Activated naive CD4-positive, alpha-beta T cell treated with anti-CD3 and anti-CD28 coated beads, Interleukin-2, amount 50 U/mL, for 16 hours (primary cell): ENCODE results near the gene BLOC1S5.
"Not testable (repeated sequence)": the region's sequence is repeated elsewhere in the genome, so short reads cannot be mapped to it uniquely, and the experiment has no call there.

Source experiments
- DNase-seq: peaks from one replicate; pipeline ENCODE4 v3.0.0-alpha.2; 2020

The BLOC1S5 gene

GRCh38 chr6:7992002-7992815 is 72.0 kb downstream of the BLOC1S5 start:
- no peak for DNase-seq

GRCh38 chr6:7991536-7991935 is 72.7 kb downstream of the BLOC1S5 start:
- DNase-seq = no peak

GRCh38 chr6:7986219-7986618 is 78.0 kb downstream of the BLOC1S5 start:
- no peak for DNase-seq

GRCh38 chr6:7983967-7984366 is 80.2 kb downstream of the BLOC1S5 start:
- not testable (repeated sequence) for DNase-seq

- no peak for DNase-seq
Measured at GRCh38 chr6:7979831-7980230, 84.4 kb downstream of the BLOC1S5 start.

- no peak for DNase-seq
Measured at GRCh38 chr6:7978736-7979135, 85.5 kb downstream of the BLOC1S5 start.

GRCh38 chr6:7976485-7977056 is 87.6 kb downstream of the BLOC1S5 start:
- no peak for DNase-seq

- DNase-seq = no peak
Measured at GRCh38 chr6:7975764-7976146, 88.4 kb downstream of the BLOC1S5 start.

GRCh38 chr6:7974938-7975763 is 89.0 kb downstream of the BLOC1S5 start:
- no peak for DNase-seq

- DNase-seq = no peak
Measured at GRCh38 chr6:7974565-7974937, 89.6 kb downstream of the BLOC1S5 start.

- no peak for DNase-seq
Measured at GRCh38 chr6:7973584-7973983, 90.6 kb downstream of the BLOC1S5 start.

GRCh38 chr6:7971499-7971898 is 92.7 kb downstream of the BLOC1S5 start:
- no peak for DNase-seq

GRCh38 chr6:7970616-7971015 is 93.6 kb downstream of the BLOC1S5 start:
- DNase-seq = no peak
